NCI-H226 (cell line): ENCODE measurements around the gene BFSP2.
"Not testable (repeated sequence)": the region's sequence is repeated elsewhere in the genome, so short reads cannot be mapped to it uniquely, and the experiment has no call there.

Experiments used
- DNase-seq: peaks from one replicate; pipeline ENCODE4 v3.0.0-alpha.2; 2015

BFSP2 gene

DNA sequence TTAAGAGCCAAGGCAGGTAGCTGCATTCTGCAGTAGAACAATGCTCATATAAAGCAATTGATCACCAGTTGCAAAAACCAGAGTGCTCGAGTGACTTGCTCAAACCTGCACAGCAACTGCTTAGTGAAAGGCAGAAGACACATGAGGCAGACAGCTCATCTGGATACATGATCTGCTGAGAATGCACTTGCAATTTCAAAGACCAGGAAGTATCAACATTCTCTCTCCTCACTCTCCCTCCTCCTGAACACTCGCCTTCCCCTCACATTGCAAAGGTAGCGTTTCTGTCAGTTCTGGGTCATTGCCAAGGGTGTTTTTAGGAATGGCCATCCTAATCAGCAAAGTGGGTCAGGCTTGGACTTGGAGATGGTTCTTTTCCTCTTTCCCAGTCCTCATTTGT is 61.0 kb downstream of the BFSP2 start:
- DNase-seq: no peak

DNA sequence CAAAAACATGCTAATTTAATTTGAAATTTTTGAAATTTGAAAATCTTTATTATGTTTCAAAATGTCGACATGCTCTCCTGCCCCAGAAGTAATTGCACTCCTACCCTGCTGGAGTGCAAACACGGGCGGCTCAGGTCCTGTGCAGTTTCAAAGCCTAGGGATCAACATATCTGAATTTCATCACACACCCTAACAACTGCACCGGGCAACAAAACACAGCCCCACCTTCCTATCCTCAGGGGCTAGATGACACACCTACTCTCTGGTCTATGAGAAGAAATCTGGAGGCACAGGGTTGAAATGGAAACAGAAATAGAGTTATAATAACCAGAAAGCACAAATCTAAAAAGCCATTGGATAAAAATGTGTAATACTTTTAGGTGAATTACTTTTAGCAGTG is 61.4 kb downstream of the BFSP2 start:
- DNase-seq: no peak

DNA sequence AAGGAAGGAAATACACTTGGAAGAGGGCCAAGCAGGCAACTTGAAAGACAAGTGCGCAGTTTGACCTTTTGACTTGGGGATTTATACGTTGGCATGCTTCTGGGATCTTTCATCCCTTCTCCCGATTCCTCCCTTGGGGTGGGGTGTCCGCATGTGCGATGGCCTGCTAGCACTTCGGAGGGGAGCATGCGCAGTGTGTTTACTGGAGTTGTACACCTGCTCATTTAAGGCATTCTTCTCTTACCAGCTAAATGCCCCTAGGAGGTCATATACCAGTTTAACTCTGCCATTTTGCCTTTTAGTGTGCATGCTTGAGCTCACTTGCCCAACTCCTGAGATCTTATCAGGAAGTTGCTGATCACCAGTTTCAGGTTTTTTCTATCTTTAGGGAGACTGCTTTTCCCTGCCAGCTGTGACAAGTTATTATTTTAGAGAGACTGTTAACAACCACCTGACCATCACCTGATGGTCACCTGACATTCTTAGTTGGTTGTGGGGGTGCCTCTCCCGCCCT is 63.5 kb downstream of the BFSP2 start:
- DNase-seq: no peak

DNA sequence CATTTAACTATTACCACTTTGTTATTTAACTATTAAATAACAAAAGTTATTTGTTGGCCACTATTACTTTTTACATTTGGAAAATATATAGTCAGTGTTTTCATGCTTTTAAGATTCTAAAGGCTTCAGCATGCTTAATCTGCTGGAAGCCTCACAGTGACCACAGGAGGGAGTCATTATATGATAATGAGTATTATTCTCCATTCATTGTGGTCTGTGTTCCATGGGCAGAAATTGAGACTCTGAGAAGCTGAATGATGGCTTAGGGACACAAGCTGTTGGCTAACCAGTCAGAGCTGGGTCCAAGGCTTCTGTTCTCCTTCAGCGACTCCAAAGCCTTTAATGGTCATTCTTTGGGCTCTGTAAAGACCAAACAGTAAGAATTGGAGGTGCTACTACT is 64.7 kb downstream of the BFSP2 start:
- no peak for DNase-seq

DNA sequence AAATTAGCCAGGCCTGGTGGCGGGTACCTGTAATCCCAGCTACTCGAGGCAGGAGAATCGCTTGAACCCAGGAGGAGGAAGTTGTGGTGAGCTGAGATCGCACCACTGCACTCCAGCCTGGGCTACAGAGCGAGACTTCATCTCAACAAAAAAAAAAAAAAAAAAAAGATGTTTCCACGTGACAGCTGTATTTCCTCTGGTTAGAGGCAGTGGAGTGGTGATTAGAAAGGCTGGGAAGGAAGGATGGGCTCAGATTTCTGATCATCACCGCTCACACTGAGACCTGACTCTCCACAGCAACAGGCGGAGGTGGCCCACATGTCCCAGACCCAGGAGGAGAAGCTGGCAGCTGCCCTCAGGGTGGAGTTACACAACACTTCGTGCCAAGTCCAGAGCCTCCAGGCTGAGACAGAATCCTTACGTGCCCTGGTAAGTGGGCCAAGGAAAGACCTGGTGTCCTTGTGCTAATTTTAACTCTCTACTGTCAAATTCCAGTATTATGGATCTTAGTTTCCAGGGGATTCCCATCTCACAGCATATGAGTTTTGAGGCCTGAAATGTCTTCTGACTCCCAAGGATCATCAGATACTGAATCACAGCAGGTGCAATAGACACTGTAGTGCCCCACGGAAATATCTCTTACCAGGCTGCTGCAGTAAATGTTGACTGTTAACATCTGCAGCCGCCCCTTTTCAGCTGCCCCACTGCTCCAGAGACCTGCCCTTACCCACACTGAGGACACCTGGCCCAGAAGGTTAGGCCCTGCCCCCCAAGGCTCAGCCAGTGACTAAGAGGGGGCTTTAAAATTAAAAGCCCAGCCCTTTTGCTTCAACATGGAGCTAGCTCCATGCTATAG is 66.9 kb downstream of the BFSP2 start:
- DNase-seq: no peak

DNA sequence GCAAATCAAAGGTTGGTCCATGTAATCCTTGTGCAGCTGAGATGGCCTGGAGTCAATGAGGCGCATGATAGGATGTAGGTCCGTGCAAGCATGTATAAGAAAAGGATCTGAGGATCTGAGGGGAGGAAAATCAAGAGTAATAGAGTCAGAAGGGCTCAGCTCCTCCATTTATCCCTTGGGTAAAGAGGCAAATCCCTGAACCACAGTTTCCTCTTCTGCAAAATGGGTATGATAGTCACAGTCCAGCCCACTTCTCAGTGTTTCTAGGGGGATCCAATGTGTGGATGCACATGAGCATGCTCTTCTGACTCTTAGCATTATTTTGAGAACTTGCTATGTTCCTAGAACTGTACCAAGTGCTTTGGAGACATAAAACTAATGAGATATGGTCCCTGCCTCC is 67.9 kb downstream of the BFSP2 start:
- DNase-seq: no peak

DNA sequence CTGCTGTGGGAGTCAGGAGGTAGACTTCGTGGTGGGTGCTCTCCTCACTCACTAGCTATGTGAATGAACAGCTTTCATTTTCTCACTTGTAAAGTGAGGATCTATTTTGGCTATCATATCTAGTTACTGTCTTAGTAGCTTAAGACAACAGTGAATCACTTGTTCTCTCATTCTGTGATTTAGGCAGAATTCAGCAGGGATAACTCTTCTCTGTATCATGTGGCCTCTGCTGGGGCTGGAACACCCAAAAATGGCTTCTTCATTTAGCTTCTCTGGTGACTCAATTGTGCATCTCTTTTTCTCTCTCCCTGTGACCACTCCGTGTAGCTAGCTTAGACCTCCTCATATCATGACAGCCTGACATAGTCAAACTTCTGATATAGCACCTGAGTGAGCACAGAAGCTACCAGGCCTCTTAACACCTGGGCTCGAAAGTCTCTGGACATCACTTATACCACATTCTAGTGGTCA is 68.4 kb downstream of the BFSP2 start:
- no peak for DNase-seq

DNA sequence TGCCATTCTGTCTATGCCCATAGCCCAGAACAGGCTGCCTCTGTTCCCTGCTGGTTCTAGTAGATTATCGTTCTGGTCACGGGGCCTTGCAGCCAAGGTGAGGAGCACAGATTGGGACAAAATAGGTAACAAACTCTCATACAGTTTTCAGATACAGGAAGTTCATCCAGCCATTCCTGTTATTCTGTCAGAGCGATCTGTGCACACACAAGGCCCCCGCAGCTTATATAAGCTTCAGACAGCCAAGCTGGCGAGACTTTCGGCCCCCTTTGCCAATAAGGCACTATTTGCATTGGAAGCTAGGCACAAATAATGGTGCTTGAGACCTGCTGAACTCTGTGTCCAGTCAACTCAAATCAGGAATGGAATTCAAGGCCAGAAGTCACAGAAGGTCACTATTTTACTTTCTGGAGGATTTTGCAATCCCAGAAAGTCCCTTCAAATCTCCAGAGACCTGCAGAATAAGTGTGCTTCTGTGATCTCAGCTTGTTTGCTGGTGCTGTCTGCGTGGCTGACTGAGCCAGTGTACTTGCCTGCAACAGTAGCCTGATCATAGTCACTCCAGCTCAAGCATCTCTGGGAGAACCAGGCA is 69.4 kb downstream of the BFSP2 start:
- no peak for DNase-seq

DNA sequence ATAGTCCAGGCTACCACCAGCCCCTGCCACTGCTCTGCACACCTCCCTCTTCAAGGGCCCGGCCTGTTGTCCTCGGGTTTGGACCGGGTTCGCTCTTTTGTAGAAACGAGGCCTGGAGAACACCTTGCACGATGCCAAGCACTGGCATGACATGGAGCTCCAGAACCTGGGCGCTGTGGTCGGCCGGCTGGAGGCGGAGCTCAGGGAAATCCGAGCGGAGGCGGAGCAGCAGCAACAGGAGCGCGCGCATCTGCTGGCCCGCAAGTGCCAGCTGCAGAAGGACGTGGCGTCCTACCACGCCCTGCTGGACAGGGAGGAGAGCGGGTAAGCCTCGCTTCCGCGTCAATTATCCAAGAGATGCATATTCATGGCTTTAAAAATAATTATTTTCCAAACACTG is 72.4 kb downstream of the BFSP2 start:
- DNase-seq: no peak

DNA sequence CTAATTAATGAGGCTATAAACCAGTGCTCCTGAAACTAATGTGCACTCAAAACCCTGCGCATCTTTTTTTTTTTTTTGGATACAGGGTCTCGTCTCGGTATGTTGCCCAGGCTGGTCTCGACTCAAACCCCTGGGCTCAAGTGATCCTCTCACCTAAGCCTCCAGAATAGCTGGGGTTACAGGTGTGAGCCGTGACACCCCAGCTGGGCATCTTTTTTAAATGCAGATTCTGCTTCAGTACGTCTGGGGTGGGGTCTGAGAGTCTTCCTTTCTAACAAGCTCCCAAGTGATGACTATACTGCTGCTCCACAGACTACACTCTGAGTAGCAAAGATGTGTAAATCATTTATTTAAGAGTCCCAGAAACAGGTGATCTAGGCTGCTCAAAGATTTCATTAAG is 73.0 kb downstream of the BFSP2 start:
- DNase-seq: no peak

DNA sequence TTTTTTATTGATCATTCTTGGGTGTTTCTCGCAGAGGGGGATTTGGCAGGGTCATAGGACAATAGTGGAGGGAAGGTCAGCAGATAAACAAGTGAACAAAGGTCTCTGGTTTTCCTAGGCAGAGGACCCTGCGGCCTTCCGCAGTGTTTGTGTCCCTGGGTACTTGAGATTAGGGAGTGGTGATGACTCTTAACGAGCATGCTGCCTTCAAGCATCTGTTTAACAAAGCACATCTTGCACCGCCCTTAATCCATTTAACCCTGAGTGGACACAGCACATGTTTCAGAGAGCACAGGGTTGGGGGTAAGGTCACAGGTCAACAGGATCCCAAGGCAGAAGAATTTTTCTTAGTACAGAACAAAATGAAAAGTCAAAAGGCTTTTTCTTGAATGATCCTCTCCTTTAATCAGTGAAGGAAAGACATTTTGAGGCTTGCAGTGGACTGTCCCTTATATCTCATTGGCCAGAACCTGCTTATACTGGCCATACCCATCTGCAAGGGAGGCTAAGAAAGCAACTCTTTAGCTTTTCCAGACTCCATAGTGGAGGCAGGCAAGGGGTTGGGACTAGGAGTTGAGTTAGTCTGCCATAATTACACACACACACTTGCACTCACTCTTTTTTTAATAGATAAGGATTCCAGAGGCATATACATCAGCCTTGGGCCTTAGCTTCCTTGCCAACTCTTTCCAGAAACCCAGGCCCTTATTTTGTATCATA is 73.8 kb downstream of the BFSP2 start:
- not testable (repeated sequence) for DNase-seq

DNA sequence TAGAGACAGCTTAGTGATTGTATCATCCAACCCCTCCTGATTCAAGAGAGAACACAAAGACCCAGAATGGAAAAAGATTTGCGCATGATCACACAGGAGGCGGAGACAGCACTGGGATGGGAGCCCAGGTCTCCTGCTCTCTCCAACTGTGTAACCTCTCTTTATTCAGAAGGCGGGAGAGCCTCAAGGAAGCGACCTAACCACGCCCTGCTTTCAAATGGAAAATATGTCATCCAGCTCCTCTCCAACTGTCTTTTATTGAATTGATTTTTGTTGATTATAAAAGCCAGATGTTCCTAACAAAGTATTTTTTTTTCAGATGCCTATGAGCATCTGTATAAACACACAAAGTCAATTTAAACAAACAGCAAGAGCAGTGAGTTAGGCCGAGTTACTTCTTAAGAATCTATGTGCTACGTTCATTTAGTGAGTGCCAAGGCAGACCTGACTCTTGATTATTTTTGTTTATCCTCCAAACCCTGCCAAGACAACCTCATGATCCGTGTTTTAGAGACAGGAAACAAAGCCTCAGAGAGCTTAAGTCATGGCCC is 74.5 kb downstream of the BFSP2 start:
- DNase-seq: no peak

DNA sequence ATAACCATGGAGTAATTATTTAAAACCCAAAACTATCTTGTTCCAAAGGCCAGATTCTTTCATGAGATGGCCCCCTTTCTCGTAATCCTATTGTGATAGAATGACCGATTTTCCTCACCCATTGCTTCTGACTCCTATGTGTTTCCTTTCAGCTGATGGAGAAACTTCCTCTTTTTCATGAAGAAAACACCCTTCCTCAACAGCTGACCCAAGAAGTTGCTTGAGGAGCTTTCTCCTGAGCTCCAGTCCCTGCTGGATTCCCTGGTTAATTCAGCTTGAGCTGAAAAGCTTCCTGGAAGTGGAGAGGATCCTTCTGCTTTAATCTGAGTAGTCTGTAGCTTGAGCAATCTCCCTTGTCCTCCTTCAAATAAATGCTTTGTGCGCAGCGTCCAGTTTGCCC is 75.0 kb downstream of the BFSP2 start:
- no peak for DNase-seq

DNA sequence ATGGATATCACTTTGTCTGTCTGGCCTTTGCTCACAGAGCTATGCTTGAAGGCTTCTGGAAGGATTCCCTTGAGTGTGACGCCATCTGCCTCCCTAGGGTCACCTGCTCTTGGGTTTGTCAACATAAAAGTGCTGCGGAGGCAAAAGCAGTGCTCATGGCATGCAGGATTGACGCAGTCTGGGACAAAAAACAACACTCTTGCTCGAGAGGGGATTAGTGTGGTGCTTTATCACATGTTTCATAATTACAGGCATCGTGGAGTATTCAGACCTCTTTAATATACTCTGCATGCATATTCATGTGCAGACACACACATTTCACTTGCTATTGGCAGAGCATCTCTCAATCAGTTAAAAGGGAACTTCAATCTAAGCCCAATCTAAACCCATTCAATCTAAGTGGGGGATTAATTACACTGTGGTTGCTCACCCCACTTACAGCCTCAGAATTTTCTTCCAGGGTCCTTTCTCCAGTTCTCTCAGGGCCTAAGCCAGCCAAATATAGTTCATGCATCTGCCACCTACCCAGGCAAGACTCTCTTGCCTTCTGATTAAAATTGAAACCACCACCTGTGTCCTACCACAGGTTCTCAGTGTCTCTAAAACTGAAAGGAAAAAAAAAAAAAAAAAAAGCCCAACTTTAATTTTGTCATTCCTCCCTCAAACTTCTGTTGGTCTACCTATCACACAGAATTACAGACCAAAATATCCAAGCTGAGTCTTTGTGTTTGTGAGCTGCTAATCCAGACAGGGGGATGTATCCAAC is 75.6 kb downstream of the BFSP2 start:
- DNase-seq: no peak

DNA sequence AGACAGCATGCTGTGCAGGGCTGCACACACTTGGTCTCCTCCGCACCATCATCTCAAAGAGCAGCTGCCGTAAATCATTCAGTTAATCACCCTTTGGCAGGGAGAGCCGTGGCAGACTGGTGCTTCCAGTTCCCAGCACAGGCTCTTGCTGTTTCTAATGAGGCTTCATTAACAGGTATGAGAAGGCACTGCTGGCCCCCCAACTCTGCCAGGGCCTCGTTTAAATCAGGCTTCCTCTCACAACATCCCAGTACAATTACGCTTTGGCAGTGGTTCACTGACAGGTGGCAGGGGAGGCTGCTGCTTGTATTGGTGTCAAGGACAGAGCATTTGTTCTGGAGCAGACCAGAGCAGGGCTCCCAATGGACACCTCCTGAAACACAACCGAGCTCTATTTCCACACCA is 77.1 kb downstream of the BFSP2 start:
- DNase-seq: no peak

DNA sequence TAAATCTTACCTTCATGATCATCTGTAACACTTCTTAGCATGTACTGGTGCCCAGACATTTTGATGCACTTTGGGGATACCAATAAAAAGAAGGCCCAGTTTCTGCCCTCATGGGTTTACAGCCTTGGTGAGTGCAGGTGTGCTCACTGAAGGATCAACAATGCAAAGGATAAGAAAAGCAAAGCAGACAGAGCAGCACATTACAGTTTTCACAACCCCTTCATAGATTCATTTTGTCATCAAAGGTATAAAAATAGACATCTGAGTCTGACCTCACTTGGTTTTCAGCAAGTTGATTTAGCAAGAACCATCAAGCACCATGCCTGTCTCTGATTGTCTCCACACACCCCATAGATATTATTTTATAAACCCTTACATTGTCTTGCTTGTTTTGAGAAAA is 77.6 kb downstream of the BFSP2 start:
- no peak for DNase-seq

DNA sequence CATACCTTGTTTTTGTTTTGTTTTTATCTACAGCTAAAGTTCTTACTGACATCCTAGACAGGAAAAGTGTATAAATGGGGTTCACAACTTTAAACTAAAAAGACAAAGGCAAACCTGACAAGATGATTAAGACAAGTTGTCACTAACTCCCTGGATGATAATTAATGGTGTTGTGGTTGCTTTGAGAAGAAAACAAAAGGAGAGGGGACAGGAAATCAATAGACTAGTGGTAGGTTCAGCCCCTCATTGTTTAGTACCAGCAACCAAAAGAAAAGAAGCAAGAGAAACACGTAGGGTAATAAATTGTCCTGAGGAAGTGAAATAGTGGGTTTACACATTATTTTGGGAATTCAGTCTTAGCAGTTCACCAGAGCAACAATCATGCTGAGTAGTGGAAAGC is 78.8 kb downstream of the BFSP2 start:
- DNase-seq: no peak

DNA sequence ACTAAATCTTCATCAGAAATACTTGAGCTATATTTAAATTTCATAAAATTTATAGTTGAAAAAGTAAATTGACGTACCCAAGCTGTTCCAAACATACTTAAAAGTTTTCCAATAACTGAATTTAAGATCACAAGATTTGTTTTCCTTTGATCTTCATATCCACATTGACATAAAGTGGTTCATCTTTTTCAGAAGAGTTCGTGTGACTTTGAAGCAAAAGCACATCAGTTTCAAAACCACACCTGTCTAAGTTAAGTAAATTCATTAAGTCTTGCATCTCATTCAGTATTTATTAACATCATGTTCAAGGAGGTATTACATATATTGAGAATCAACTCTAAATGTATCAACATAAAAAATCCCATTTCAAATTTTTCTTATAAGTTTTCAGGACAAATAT is 79.5 kb downstream of the BFSP2 start:
- DNase-seq: no peak

DNA sequence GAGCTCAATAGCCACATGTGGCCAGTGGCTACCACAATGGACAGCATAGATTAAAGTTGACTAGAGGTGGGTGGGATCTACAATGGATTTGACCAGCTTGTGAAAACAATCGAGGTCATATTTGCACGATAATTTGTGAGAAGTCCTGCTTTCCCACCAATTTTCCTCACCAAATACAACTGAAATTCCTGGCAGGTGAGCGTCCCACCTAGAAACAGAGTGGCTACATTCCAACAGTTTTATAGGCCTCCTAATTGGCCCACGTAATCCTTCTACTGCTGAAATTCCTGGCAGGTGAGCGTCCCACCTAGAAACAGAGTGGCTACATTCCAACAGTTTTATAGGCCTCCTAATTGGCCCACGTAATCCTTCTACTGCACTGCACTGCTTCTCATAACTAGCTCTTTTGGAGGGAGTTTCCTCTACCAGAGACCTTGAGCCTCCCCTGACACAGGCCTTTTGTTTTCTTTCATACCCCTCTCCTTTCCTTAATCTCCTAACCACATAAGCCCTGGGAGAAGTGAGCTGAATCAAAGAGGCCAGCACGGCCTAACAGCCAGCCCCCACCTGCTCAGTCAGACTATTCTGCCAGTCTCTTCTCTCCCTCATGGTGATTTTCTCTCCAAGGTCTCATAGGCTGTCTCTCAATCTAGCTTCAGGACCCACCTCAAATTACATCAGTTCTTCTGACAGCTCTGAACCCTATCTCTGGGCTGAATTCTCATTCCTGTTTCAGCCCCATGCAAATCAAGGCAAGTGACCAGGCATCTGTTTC is 80.2 kb downstream of the BFSP2 start:
- peak; percentile 40 for DNase-seq

DNA sequence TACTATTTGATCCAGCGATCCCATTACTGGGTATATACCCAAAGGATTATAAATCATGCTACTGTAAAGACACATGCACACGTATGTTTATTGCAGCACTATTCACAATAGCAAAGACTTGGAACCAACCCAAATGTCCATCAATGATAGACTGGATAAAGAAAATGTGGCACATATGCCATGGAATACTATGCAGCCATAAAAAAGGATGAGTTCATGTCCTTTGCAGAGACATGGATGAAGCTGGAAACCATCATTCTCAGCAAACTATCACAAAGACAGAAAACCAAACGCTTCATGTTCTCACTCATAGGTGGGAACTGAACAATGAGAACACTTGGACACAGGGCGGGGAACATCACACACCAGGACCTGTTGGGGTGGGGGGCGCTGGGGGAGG is 82.6 kb downstream of the BFSP2 start:
- not testable (repeated sequence) for DNase-seq

DNA sequence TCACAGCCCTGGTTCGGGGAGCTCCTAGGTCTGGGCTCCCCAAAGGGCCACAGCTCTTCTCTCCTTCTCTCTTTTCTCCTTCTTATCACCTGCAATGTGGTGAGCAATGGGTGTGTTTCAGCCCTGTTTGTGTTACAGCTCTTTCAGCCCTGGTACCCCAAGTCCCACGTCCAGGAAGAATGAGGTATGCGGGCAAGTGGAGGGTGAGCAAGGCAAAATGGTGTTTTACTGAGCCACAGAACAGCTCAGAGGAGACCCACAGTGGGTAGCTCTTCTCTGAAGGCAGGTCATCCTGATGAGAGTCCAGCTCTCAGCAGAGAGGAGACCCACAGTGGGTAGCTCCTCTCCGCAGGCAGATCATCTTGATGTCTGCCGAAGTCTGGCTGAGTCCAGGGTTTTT is 86.8 kb downstream of the BFSP2 start:
- DNase-seq: no peak

DNA sequence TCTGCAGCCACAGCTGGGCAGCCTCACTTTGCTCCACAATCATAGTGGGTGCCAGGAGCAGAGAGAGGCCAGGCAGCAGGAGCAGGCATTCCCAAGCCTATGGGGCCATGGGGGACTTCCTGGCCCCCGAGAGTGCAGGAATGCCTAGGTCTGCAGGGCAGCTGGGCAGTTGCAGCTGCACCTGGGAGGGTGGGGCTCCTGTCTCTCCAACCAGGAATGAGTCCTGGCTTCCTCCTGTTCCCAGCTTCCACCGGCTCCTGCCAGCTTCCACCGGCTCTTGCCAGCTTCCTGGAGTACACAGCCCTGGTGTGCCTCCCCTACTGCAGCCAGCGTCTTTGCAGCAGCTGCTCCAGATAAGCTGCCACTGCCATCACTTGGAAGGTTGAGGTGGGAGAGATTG is 87.3 kb downstream of the BFSP2 start:
- no peak for DNase-seq
